Kidney (tissue), 14 donors: ENCODE measurements around the gene FANCB. TPM values are rescaled to one million over a fixed set of nuclear protein-coding genes. Genes with fewer than 3 reads are reported as not detected.
A peak's percentile ranks its signal among the peaks of the same experiment; 100 is the strongest.

Experiments used
- DNase-seq, 5 donors: peaks; one replicate each; pipeline ENCODE4 v3.0.0-alpha.2; 2013 to 2020
- FAIRE-seq: peaks from 2 replicates; lab custom pipeline; 2012; peaks lifted over from hg19 to GRCh38; lab: Jason Lieb, UNC
- H3K27ac ChIP-seq, 2 donors: one replicate each; pipeline ENCODE4 v1.7.0; 2013; ENCODE audit warnings: low read depth in 2 of 2, low read length in 2 of 2, inconsistent platforms in 1 of 2
- H3K27me3 ChIP-seq: one replicate; pipeline ENCODE4 v1.7.1; 2013; ENCODE audit warnings: low read length, inconsistent platforms; ENCODE audit not compliant: control insufficient read depth, insufficient read depth
- H3K36me3 ChIP-seq, 3 donors: one replicate each; pipeline versions ENCODE4 v1.7.0 to v1.7.1; 2013; ENCODE audit warnings: low read length in 3 of 3, control low read depth in 1 of 3, inconsistent platforms in 1 of 3; ENCODE audit not compliant: insufficient read depth in 3 of 3, control insufficient read depth in 2 of 3
- H3K4me1 ChIP-seq, 3 donors: one replicate each; pipeline versions ENCODE4 v1.7.0 to v1.7.1; 2013; ENCODE audit warnings: low read length in 3 of 3, inconsistent platforms in 1 of 3, low read depth in 1 of 3; ENCODE audit not compliant: control insufficient read depth in 2 of 3, insufficient read depth in 2 of 3
- H3K4me3 ChIP-seq, 3 donors: one replicate each; pipeline versions ENCODE4 v1.7.0 to v1.8.1; 2013; ENCODE audit warnings: low read length in 3 of 3, control low read depth in 1 of 3, inconsistent platforms in 1 of 3
- H3K9ac ChIP-seq, 3 donors: one replicate each; pipeline versions ENCODE4 v1.7.0 to v1.7.1; 2013; ENCODE audit warnings: low read length in 3 of 3, control low read depth in 1 of 3, inconsistent platforms in 1 of 3
- H3K9me3 ChIP-seq, 3 donors: one replicate each; pipeline versions ENCODE4 v1.7.0 to v1.7.1; 2013; ENCODE audit warnings: low read length in 3 of 3, control low read depth in 1 of 3, inconsistent platforms in 1 of 3; ENCODE audit not compliant: control insufficient read depth in 2 of 3, insufficient read depth in 1 of 3
- CTCF ChIP-seq: IDR thresholded peaks from 3 replicates; pipeline ENCODE4 v1.5.1; 2012; ENCODE audit warnings: mild to moderate bottlenecking, moderate library complexity, borderline replicate concordance; ENCODE audit not compliant: insufficient read depth; ENCODE audit errors: extremely low read depth
- intact Hi-C: fragments of 100-400 bp; cut with DNase I; formaldehyde crosslinking; loops from one replicate; pipeline ENCODE4 v1.11.1; 2022
- polyA plus RNA-seq: library from polyadenylated mRNA; stranded (reverse); fragments of 350-450 nt; fragmentation: Illumina TruSeq; extraction: RNeasy Lipid Tissue Mini Kit (QIAGEN cat#74804); gene quantifications from one replicate; pipeline ENCODE4 v1.2.3, GENCODE V29; 2014; ENCODE audit warnings: low read depth, low replicate concordance; ENCODE audit not compliant: insufficient read depth
- total RNA-seq: library from RNA; stranded (reverse); fragmentation: NEBNext Ultra II Directional; extraction: Animal tissue kit (Norgen Biotek cat#: 25700); gene quantifications from one replicate; pipeline ENCODE4 v1.2.1, GENCODE V29; 2021
- donor health status: control.
- donor health status: control.
- donor health status: control.
- donor health status: control.
- donor health status: control.
- donor health status: DM: yes; HTN: yes; CAD: no.
- donor health status: Normal renal cell carcinoma (clear cell type).

The FANCB gene
- total and polyA plus RNA-seq, 2 donors from 2014 or later, result 1.4 TPM; not detected in 1

GRCh38 chrX:14919407-14919806 is 46.5 kb upstream of the FANCB start:
- no peak for TF ChIP-seq CTCF
- FAIRE-seq, result no peak

GRCh38 chrX:14916017-14916674 is 43.3 kb upstream of the FANCB start:
- no peak overlapping the region for H3K27ac ChIP-seq
- H3K4me3 ChIP-seq, result no peak overlapping the region
- intact Hi-C loops, result no loop called here
- no peaks in the 10 kb centered on the region for H3K9me3 ChIP-seq
- no peak for TF ChIP-seq CTCF
- H3K27me3 ChIP-seq, result peaks cover 3% of the 10 kb centered on the region
- H3K9ac ChIP-seq, result no peak overlapping the region
- no peaks in the 10 kb centered on the region for H3K4me1 ChIP-seq
- no peaks in the 10 kb centered on the region for H3K36me3 ChIP-seq
- peak in 1 of 5 donors; percentile 2 for DNase-seq
- FAIRE-seq, result no peak

More at GRCh38 chrX:14919407-14919806, 46.5 kb upstream of the FANCB start:
- Histone ChIP-seq H3K4me3 (no peak overlapping the region), H3K36me3 (no peaks in the 10 kb centered on the region), H3K9me3 (no peaks in the 10 kb centered on the region), H3K27ac (no peak overlapping the region), H3K9ac (no peak overlapping the region), H3K27me3 (peaks cover 3% of the 10 kb centered on the region), H3K4me1 (no peaks in the 10 kb centered on the region)
- no peak for DNase-seq
- intact Hi-C loops, result no loop called here

- Histone ChIP-seq H3K36me3 (no peaks in the 10 kb centered on the region), H3K9ac (no peak overlapping the region), H3K4me1 (no peaks in the 10 kb centered on the region), H3K9me3 (no peaks in the 10 kb centered on the region), H3K4me3 (no peak overlapping the region), H3K27me3 (peaks cover 3% of the 10 kb centered on the region), H3K27ac (no peak overlapping the region)
- intact Hi-C loops, result no loop called here
- FAIRE-seq (no peak), DNase-seq (no peak)
- no peak for TF ChIP-seq CTCF
These were observed 42.7 kb upstream of the FANCB start for GRCh38 chrX:14915596-14915995.

- intact Hi-C loops, result no loop called here
- H3K36me3 ChIP-seq, result no peaks in the 10 kb centered on the region
- no peak for FAIRE-seq
- TF ChIP-seq CTCF, result no peak
- peaks cover 3% of the 10 kb centered on the region for H3K27me3 ChIP-seq
- H3K4me3 ChIP-seq, result no peak overlapping the region
- no peaks in the 10 kb centered on the region for H3K4me1 ChIP-seq
- H3K9ac ChIP-seq, result no peak overlapping the region
- no peaks in the 10 kb centered on the region for H3K9me3 ChIP-seq
- no peak overlapping the region for H3K27ac ChIP-seq
- no peak for DNase-seq
These were observed 40.4 kb upstream of the FANCB start for GRCh38 chrX:14913241-14913640.
